Hippocampal formation (tissue), 2 donors: ENCODE data around the gene RFX4.

Experiments used
- DNase-seq, 2 donors: peaks; one replicate each; lab custom pipeline; 2025; lab: John Stamatoyannopoulos, UW

Gene RFX4

GRCh38 chr12:106582641-106583230 is at the start of gene RFX4:
RFX4 (plus strand) TSS chr12:106583004; CDS start chr12:106583321, 317 bp downstream.
- peak; percentile 32 to 37 for DNase-seq

- no peak for DNase-seq
Measured at GRCh38 chr12:106541201-106541600, 41.6 kb upstream of the RFX4 start.

GRCh38 chr12:106551410-106551809 is 31.4 kb upstream of the RFX4 start:
- no peak for DNase-seq

- DNase-seq: no peak
Measured at GRCh38 chr12:106552228-106552627, 30.6 kb upstream of the RFX4 start.

GRCh38 chr12:106564678-106565329 is 18.0 kb upstream of the RFX4 start:
- DNase-seq: no peak

GRCh38 chr12:106566771-106567170 is 16.0 kb upstream of the RFX4 start:
- DNase-seq: no peak

GRCh38 chr12:106573239-106573638 is 9.6 kb upstream of the RFX4 start:
- DNase-seq: no peak

- no peak for DNase-seq
Measured at GRCh38 chr12:106576848-106577247, 6.0 kb upstream of the RFX4 start.

GRCh38 chr12:106580671-106581508 is 1.9 kb upstream of the RFX4 start:
- no peak for DNase-seq

- DNase-seq: no peak
Measured at GRCh38 chr12:106581543-106582248, 1.1 kb upstream of the RFX4 start.

GRCh38 chr12:106582249-106582591 is 584 bp upstream of the RFX4 start:
- DNase-seq: no peak

GRCh38 chr12:106583242-106584103 is 669 bp downstream of the RFX4 start:
- no peak for DNase-seq

- DNase-seq: no peak
Measured at GRCh38 chr12:106584104-106585064, 1.6 kb downstream of the RFX4 start.

GRCh38 chr12:106585105-106585520 is 2.3 kb downstream of the RFX4 start:
- no peak for DNase-seq

- DNase-seq: no peak
Measured at GRCh38 chr12:106585521-106586277, 2.9 kb downstream of the RFX4 start.

- peak in 1 of 2 donors; percentile 23 for DNase-seq
Measured at GRCh38 chr12:106586278-106586802, 3.5 kb downstream of the RFX4 start.

GRCh38 chr12:106586803-106587684 is 4.2 kb downstream of the RFX4 start:
- DNase-seq: peak in 1 of 2 donors; percentile 14

GRCh38 chr12:106588771-106589170 is 6.0 kb downstream of the RFX4 start:
- DNase-seq: no peak
